Stimulated activated CD4-positive, alpha-beta T cell treated with anti-CD3 and anti-CD28 coated beads, Interleukin-2, amount 100 ng/mL, for 4 hours (primary cell): ENCODE measurements around the gene KCNK2.

Experiments
- DNase-seq: peaks from one replicate; pipeline ENCODE4 v3.0.0-alpha.2; 2020; ENCODE audit warnings: low read depth

Gene KCNK2

GRCh38 chr1:215082532-215083382, at the start of gene KCNK2:
KCNK2 (plus strand) TSS chr1:215082737; CDS start chr1:215083386, 649 bp downstream.
- no peak for DNase-seq

GRCh38 chr1:215032911-215033526, 49.5 kb upstream of the KCNK2 start:
- no peak for DNase-seq

GRCh38 chr1:215040190-215040589, 42.3 kb upstream of the KCNK2 start:
- DNase-seq: no peak

GRCh38 chr1:215043401-215043800, 39.1 kb upstream of the KCNK2 start:
- no peak for DNase-seq

- no peak for DNase-seq
Measured at GRCh38 chr1:215044151-215044550, 38.4 kb upstream of the KCNK2 start.

GRCh38 chr1:215045698-215046308, 36.7 kb upstream of the KCNK2 start:
- no peak for DNase-seq

GRCh38 chr1:215052256-215053015, 30.1 kb upstream of the KCNK2 start:
- no peak for DNase-seq

GRCh38 chr1:215054266-215054665, 28.3 kb upstream of the KCNK2 start:
- DNase-seq: no peak

GRCh38 chr1:215055281-215055935, 27.1 kb upstream of the KCNK2 start:
- DNase-seq: no peak

- DNase-seq: no peak
Measured at GRCh38 chr1:215056584-215056983, 26.0 kb upstream of the KCNK2 start.

GRCh38 chr1:215059947-215060346, 22.6 kb upstream of the KCNK2 start:
- no peak for DNase-seq

- DNase-seq: no peak
Measured at GRCh38 chr1:215064327-215064726, 18.2 kb upstream of the KCNK2 start.

- no peak for DNase-seq
Measured at GRCh38 chr1:215071078-215071477, 11.5 kb upstream of the KCNK2 start.

- no peak for DNase-seq
Measured at GRCh38 chr1:215076322-215076721, 6.2 kb upstream of the KCNK2 start.

- DNase-seq: no peak
Measured at GRCh38 chr1:215079456-215079855, 3.1 kb upstream of the KCNK2 start.

- no peak for DNase-seq
Measured at GRCh38 chr1:215081661-215082531, 641 bp upstream of the KCNK2 start.

- DNase-seq: no peak
Measured at GRCh38 chr1:215083383-215083961, 935 bp downstream of the KCNK2 start.

- no peak for DNase-seq
Measured at GRCh38 chr1:215084621-215085020, 2.1 kb downstream of the KCNK2 start.

- DNase-seq: no peak
Measured at GRCh38 chr1:215087603-215088002, 5.1 kb downstream of the KCNK2 start.

GRCh38 chr1:215094381-215094780, 11.8 kb downstream of the KCNK2 start:
- no peak for DNase-seq
